CD1c-positive myeloid dendritic cell (primary cell): Measurements from ENCODE around the gene SLC7A4.
"Not testable (repeated sequence)": the region's sequence is repeated elsewhere in the genome, so short reads cannot be mapped to it uniquely, and the experiment has no call there.

Experiments used
- DNase-seq: peaks from one replicate; pipeline ENCODE4 v3.0.0-alpha.2; 2016; ENCODE audit errors: extremely low spot score

SLC7A4 gene, protein sequence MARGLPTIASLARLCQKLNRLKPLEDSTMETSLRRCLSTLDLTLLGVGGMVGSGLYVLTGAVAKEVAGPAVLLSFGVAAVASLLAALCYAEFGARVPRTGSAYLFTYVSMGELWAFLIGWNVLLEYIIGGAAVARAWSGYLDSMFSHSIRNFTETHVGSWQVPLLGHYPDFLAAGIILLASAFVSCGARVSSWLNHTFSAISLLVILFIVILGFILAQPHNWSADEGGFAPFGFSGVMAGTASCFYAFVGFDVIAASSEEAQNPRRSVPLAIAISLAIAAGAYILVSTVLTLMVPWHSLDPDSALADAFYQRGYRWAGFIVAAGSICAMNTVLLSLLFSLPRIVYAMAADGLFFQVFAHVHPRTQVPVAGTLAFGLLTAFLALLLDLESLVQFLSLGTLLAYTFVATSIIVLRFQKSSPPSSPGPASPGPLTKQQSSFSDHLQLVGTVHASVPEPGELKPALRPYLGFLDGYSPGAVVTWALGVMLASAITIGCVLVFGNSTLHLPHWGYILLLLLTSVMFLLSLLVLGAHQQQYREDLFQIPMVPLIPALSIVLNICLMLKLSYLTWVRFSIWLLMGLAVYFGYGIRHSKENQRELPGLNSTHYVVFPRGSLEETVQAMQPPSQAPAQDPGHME

DNA sequence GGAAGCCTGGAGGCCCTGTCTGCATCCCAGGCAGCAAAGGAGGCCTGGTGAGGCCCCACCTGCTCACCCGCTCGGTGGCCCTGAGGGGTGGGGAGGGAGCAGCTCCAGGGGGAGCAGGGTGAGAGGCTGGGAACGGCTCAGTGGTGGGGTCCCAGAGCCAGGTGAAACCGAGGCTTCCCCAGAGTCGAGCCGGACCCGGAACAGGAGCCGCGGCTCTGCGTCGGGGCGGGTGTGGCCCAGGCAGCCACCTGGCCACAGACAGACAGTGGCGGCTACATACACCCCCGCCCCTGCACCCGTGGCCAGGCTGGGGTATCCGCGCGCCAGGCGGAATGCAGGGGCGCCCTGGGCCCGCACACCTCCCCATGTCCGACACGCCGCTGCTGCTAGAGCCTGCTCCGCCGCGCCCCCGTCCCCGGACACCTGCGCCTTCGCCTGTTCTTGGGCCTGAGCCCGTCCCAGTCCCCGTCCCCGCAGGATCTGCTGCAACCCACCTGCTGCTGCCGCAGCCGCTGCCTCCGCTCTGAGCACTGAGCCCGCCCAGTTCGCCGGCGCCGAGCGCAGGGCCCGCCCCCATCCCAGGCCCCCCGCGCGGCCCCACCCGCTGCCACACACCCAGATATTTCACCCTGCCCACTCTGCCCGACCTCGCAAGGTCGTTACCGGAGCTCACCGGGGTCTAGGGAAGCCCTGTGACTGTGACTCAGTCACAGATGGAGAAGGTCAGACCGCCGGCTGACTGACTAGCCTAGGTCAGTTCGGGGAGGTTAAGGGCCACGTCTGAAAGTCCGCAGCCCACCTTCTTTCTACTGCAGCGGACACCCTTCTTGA lies at the start of gene SLC7A4:
Gene SLC7A4 (minus strand): TSS at position 525 of the 831 bp plus-strand sequence. CDS start 749 bp downstream, outside the sequence.
- no peak for DNase-seq

DNA sequence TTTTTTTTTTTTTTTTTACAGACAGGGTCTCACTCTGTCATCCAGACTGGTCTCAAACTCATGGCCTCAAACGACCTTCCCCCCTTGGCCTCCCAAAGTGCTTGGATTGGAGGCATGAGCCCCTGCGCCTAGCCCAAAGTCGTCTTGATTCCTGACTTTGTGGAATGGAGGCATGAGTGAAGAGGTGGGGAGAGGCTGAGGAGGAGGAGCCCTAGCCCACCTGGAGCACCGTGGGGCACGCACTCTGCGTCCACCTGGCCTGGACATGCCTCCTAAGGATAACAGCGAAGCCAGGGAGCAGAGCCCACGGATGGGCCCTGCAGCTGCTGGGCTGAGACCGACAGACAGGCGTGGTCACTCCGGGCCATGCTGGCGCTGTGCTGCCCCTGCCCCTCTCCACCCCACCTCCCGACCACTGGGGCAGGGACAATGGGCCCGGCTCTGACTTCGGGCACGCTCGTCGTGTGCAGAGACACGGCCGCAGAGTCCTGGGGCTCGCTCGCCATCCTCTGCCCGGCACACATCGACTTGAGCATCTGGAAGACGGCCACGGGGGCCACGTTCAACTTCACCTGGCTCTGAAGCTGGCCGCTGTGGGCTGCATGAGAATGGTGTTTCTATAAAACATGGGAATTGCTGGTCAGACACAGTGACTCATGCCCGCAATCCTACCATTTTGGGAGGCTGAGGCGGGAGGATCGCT lies 48.2 kb upstream of the SLC7A4 start:
- no peak for DNase-seq

DNA sequence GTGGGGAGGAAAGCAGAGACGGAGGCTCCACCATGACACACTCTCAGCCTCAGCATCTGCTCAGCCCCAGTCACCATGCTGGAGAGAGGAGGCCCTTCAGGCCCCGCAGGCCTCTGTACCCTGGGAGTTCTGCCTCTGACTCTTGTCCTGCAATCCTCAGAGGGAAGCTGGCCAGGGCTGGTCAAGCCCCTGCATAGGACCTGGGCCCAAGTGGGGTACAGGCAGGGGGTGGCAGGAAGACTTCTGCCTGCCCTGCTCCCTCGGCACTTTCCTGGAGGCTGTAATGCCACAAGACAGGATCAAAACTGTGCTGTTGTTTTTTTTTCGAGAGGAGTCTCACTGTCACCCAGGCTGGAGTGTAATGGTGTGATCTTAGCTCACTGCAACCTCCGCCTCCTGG lies 47.1 kb upstream of the SLC7A4 start:
- DNase-seq, result no peak

DNA sequence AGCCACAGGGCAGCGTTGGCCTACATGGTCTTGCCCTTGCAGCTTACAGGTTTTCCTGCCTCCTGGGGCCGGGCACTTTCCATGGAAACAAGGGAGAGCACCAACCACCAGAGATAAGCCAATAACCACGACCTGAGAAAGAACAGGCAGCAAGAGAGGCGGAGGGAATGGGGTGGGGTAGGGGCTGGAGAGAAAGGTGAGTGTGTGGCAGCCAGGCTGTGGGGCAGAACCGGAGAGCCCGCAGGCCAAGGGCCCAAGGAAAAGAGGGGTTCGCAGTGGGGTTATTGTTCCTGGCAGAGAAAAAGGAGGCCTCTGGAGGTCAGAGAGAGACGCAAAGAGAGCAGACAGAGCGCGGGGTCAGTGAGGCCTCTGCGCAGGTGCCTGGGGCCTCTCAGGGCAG lies 46.6 kb upstream of the SLC7A4 start:
- DNase-seq, result no peak

DNA sequence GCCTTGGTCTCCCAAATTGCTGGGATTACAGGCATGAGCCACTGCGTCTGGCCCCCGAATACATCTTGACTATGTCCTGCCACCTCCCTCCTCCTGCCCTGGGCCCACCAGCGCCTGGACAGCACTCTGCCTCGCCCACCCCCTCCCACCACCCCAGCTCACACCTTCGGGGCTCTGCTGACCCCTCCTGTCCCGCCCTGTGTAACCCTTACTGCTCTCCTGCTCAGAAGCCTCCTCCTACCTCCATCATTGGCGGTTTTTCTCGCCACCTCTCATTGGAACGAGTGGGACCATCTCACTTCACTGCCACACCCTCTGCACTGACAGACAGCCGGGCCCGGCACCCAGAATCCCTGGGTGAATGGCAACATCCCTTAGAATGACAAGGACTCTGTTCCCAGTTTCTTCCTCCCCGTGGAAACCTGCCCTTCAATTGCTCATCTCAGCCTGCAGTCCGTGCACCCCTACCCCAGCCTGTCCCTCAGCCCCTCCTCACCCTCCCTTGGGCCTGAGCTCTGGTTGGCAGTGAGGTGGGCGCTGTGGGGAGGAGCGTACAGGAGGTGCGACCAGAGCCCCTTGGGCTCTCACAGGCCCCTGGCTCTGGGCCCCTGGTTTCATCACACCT lies 45.6 kb upstream of the SLC7A4 start:
- DNase-seq, result no peak

DNA sequence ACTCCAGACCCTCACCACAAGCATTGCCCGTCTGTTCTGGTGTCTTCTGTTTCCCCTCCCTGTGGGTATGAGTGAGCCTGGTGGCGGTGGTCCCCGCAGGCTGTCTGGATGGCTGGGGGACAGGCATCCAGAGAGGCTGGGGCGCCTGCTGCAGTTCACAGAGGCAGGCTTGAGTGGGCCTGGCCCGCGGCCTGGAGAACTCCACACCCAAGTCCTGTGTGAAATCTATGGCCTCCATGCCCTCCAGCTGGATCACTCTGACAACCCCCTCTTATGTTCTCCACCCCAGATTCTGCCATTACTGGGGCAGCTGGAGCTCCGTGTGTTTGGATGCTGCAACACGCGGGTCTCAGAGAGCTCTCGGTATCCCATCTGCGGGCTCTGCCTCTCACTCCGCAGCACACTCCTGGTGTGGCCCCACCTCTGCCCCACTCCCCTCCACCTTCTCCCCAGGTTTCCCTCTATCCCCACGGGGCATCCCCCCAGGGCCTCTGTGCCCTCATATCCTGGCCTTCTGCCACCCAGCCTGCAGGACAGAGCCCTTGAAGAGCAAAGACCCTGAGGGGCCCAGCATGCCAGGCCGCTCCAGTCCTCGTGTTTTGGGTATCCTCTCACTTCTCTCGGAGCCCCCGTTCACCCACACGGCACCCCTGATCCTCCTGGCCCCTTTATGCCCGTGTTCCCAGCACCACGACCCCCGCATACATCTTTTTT lies 44.7 kb upstream of the SLC7A4 start:
- DNase-seq, result no peak

DNA sequence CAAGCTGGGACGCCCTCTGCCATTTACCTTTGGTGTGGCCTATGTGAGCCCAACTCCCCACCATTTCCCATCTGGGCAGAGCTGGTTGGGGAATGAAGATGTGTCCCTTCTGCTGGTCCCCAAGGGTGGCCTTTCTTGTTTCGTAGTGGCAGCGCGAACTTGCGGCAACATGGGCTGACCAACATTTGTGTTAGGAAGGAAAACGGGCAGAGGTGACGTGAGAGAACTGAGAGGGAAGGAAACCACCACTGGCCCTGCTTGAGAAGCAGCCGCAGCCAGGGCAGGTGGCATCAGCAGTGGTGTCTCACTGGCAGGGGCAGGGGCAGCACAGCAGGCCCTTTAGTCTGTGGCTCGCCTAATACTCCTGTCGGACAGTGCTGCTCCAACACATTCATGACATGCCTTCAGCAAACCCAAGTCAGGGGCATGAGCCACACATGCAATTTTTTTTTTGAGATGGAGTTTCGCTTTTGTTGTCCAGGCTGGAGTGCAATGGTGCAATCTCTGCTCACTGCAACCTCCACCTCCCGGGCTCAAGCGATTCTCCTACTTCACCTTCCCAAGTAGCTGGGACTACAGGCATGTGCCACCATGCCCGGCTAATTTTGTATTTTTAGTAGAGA lies 43.3 kb upstream of the SLC7A4 start:
- no peak for DNase-seq

DNA sequence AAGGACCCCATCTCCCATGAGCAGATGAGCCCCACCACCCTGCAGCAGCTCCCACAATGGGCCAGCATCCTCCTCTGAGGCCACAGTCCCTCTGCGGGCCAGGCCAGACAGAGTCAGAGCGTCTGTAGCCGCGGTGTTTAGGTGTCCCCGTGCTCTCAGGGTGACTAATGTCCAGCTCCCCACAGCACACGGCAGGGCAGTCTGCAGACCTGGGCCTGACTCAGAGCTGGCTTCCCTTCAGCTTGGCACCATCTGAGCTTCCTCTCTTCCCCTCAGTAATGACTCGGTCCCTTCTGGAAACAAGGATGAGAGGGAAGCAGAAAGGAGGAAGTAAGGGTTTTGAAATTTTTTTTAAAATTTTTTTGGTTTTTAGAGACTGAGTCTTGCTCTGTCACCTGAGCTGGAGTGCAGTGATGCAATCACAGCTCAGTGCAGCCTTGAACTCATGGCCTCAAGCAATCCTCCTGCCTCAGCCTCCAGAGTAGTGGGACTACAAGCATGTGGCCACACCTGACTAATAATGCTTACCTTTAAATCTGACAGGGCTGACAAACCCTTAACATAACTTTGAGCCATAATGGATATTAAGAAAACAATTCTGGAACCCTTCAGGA lies 41.8 kb upstream of the SLC7A4 start:
- DNase-seq, result peak; percentile 88

DNA sequence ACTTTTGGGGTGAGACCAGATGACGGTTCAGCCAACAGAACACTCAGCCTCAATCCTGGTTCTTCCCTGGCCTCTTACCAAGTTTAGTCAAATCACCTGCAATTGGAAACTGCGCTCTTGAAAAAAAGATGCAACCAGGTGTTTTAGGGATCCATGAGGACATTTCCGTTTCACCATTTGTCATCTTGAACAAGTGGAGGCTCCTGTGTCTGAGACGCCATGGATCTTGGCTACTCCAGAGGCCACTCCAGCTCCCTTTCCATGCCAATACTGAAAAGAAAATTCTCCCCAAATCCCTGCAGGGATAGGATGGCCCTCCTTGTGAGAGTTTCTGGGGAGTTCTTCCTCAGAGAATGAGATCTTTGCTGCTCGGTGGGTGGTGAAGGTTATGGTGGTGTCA lies 41.1 kb upstream of the SLC7A4 start:
- no peak for DNase-seq

DNA sequence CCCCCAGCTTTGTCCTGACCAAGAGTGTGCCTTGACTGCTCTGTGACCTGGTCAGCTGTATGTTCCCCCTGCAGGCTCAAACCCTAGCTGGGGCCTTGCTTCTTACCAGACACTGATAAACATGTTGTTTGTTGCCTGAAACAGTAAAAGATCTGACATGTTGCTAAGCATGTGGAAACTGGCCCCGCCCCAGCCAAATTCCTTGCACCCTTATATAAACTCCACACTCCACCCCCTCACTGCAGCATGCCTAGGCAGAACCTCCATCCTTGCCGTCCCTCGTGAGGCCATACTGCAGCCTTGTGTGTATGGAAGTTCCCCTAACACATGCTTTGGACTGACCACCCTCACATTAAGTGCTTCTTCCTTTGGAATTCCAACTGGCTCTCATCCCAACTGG lies 40.7 kb upstream of the SLC7A4 start:
- no peak for DNase-seq

DNA sequence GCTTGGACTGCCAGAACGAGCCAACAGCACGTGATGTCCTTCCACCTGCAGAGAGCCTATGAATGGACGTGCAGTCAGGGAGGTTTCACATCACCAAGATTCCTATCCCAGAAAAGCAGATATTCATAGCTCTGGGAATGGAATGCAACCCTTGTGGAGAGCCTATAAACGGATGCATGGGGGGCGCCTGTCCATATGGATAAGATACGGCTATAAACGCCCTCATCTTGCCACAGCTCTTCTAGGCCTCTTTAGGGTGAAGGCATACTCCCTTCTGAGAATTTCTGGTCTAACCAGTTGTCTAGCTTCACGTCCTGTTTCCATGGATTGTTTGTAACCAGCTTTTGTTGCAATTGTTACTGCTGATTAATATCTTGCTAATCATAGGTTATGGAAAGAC lies 39.4 kb upstream of the SLC7A4 start:
- DNase-seq, result not testable (repeated sequence)

DNA sequence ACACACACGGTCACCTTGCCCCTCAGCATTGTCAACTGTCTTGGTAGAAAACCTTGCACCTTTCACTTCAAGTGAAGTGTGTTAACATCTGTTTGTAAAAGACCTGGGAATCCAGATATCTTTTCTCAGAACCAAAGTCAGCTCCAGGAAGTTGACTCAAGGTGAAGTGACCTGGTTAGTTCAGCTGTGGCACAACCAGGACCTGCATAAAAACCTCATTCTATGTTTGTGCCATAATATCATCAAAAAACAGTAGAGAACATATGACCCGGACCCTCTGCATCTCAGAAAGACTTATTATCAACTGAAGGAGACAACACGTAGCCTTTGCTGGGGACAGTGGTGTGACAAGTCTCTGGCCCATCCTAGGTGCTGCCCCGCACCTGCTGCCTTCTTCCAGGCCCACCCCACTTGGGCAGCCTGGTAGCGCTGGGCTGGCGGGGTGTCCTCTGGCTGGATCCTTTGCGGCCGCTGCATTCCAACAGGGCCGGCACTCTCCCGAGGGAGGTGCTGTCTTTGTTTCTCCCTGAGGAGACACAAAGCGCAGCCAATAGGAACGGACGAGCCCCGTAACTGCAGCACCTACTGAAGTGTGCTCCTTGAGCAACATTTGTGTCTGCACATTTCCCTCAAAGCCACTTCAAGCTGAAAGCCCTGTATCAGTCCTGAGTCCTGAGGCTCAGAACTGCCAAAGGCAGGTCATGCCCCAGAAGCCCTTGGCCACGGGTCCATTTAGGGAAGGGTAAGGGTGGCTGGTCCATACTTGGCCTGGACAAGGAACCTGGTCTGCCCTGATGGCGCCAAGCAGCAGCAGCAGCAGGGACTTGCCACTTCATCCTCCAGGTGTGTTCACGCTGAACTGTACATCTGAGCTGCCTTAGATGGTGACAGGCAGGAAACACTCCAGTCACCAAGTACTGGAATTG lies 38.6 kb upstream of the SLC7A4 start:
- no peak for DNase-seq

DNA sequence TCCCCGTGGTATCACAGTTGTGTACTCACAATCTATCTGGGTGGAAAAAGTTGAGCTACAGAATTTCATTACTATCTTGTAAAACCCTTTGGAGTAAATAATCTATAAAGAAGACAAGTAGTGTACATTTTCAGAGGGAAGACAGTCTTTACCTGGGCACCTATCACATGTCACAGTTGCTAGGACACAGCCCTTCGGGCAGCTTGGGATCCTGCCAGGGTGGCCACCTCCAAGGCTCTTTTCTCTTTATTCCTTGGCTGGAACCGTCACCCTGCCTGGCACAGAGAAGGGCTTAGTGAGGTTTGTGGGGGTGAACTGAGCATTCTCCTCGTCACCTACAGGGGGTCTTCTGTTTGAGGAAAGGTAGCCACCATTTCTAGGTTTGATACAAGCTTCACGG lies 37.0 kb upstream of the SLC7A4 start:
- DNase-seq, result no peak

DNA sequence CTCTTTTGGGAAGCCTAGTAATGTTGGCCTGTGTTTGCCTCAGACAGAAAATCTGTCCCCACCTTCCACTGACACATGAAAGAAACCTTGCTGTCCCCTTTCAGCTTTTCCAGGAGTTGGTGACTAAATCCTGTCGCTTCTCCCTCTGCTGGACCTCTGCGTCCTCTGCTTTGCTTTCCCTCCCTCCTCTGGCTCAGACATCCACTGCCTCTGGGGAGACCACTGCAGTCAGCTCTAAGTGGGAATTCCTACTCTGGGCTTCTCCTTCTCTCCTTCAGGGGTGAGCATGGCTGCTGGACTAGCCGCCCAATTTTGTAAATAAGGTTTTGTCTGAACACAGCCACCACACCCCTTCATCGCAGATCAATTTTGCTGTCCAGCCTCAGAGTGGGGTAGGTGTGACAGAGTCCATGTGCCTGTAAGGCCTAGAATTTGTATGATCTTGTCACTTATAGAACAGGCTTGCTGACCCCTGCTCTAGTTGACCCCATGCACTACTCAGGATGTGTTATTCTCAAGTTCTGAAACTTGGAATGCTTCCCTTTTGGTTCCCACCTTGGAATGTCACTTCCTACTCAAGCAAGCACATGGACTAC lies 36.4 kb upstream of the SLC7A4 start:
- DNase-seq, result no peak

DNA sequence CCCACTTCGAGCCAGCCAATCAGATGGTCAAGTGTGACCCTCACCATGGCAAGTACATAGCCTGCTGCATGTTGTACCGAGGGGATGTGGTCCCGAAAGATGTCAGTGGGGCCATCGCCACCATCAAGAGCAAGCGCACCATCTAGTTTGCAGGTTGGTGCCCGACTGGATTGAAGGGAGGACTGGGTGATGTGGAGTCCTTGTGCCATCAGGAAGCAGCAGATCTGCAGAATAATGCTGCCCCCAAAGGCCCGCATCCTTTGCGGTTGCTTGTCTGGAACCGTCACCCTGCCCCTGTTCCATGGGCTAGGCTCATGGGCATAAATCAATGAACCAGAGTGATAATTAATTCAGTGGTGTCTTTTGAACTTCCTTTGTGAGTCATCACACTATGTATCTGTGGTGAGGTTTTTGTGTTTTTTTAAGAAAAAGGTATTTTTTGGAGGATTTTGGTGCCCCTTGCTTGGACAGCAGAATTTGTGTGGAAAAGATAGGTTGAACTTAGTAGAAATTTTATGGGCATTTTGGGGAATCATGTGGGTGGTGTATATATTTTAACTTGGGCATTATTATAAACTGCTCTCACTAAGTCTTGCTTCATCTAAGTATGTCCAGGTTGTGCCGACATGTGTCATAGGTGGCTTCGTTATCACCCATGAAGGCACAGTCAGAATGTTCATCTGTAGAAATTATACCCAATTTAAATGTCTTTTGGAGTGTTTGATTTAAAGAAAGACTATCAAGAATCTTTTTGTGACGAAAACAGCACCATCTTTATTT lies 35.7 kb upstream of the SLC7A4 start:
- DNase-seq, result no peak

DNA sequence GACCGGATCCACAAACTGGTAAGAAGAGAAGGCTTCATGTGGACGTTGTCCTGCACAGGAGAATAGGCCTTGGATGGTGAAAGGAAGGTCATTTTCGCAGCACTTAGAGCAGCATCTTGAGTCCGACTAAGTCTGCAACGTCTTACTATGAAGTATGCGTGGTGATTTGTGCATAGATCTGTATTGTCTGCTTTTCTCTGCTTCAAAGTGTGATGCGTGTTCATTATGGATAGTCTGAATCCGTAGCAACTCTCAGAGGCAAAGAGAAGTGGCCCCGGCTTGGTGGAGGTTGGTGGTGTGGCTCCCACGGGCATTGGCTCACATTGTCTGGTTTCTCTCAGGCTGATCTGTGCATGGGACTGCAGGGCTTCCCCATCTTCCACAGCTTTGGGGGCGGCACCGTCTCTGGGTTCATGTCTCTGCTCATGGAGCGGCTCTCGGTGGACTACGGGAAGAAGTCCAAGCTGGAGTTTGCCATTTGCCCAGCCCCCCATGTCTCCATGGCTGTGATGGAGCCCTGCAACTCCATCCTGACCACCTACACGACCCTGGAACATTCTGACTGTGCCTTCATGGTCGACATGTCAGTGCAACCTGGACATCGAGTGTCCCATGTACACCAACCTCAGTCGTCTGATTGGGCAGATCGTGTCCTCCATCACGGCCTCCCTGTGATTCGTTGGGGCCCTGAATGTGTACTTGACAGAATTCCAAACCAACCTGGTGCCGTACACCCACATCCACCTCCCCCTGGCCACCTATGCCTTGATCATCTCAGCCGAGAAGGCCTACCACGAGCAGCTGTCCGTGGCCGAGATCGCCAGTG lies 34.9 kb upstream of the SLC7A4 start:
- no peak for DNase-seq
